GM18520 (cell line): ENCODE data around the gene SLX9.

Experiments
- ATAC-seq: cut with Tn5 transposase; IDR thresholded peaks from one replicate; pipeline ENCODE4 v1.9.1; 2021; ENCODE audit not compliant: unreplicated experiment

Gene SLX9

DNA sequence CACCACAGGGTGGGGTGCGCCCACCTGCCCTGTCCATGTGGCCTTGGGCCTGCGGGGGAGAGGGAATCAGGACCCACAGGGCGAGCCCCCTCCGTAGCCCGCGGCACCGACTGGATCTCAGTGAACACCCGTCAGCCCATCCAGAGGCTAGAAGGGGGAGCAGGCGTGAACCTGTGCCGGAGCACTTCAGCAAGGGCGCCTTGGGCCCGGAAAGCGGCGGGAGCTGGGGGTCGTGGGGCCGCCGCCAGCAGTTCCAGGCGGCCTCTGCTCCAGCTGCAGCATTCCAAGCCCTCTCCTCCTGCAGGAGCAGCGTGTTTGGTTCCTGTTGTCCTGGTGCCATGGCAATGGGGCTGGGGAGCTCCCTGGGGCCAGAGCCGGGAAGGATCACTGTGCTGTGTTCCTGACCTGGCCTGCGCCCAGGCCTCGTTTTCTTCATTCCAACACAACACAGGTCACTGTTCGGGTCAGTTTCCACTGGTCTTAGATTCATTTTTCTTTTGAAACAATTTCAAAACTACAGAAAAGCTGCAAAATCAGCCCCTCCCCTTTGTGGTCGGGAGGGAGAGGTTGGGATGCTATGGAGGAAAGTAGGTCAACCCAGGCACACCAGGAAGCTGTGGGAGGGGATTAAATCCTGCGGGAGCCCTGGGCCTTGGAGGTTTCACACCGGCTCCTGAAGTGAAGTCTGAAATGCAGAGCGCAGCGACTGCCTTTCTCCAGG lies 18.8 kb downstream of the SLX9 start:
- ATAC-seq, result no peak

DNA sequence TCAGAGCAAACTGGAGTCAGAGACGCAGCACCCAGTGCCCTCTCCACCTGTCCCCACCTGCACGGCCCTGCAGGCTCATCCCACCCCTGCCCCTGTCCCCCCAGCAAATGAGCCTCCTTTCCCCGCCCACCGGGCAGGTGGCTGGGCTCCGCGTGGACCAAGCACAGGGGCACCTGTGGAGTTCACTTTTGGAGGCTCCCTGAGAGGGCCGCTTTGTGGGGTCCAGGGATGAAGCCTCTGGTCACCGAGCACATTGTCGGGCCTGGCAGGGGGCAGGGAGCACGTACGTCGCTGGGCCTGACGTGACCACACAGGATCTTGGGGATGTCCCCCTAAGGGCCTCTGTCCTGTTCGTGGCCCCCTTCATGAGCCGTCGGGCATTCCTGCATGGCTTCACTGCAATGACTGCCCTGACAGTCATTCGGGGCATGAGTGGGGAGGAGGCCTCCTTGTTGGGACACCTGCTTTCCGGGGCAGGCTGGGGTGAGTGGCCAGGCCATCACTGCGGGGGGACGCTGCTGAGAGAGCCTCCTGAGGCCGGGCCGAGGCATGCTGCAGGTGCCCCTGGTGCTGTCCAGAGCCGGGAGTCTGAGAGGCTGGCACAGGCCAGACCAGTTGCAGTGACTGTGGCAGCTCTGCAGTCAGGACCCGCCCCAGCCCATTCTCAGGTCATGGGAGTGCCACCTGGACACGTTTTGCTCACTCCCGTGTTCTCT lies 19.7 kb downstream of the SLX9 start:
- ATAC-seq, result no peak

- ATAC-seq, result no peak
These were observed 20.6 kb downstream of the SLX9 start for GRCh38 chr21:44960141-44961092.

- no peak for ATAC-seq
These were observed 22.7 kb downstream of the SLX9 start for GRCh38 chr21:44962403-44962966.

DNA sequence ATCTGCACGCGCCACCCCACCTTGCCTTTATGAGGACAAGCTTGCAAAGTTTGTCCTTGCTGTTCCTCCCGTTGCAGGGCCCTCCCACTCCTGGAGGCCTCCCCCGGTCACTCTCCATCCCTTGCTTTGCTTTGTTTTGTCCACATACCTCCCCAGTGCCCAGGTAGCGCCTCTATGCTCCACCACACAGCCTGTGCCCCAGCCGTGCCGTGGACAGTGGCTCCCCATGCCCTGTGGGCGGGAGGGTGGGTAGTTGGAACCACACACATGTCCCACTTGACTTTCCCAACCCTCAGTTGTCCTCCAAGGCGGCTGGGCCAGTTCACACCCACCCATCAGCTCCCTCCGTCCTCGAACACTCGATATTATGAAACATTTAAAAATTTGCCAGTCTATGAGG lies 24.6 kb downstream of the SLX9 start:
- no peak for ATAC-seq

GRCh38 chr21:44965251-44966022 lies 25.6 kb downstream of the SLX9 start:
- ATAC-seq, result no peak

DNA sequence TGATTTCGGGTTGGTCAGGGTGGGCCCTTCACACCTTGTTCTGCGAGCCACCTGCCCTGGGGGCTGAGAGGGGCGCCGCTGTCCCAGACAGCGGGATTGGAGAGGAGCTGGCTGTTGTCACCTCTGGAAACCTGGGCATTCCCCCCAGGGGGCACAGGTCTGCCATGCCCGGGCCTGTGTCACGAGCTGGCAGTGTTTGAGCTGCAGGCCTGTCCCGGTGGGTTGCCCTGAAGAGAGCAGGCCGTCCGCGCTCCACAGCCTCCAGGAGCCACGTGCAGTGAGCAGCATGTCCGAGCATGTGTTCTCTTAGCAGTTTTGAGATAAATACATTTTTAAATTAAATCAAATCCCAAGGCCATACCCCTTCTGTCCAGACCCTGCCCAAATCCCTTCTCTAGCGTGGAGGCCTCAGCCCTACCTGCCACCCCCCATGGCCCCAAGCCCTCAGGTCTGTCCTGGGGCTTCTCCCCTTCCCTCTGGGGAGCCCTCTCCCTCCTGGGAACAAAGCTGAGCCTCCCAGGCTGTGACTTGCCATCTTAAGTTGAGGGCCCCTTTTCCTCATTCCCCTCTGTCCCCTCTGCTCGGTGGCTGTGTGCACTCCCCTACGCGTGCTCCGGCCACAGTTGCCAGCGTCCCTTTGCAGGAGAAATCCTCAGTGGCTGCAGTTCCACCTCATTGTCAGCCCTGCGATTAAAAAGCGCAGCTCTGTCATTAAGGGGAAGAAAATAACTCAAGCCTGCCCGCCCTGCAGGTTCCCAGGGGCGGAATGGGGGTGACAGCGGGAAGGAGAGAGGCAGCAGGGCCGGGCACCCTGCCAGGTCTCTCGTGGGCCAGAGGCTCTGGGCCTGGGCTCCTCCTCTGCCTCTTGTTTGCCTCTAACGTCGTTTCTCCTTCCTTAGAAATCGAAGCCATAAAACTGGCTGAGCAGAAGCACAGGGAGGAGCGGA lies 26.6 kb downstream of the SLX9 start:
- no peak for ATAC-seq

- ATAC-seq, result no peak
These were observed 27.5 kb downstream of the SLX9 start for GRCh38 chr21:44967082-44968047.

- ATAC-seq, result no peak
These were observed 29.3 kb downstream of the SLX9 start for GRCh38 chr21:44969066-44969670.

- no peak for ATAC-seq
These were observed 30.3 kb downstream of the SLX9 start for GRCh38 chr21:44969931-44970755.

DNA sequence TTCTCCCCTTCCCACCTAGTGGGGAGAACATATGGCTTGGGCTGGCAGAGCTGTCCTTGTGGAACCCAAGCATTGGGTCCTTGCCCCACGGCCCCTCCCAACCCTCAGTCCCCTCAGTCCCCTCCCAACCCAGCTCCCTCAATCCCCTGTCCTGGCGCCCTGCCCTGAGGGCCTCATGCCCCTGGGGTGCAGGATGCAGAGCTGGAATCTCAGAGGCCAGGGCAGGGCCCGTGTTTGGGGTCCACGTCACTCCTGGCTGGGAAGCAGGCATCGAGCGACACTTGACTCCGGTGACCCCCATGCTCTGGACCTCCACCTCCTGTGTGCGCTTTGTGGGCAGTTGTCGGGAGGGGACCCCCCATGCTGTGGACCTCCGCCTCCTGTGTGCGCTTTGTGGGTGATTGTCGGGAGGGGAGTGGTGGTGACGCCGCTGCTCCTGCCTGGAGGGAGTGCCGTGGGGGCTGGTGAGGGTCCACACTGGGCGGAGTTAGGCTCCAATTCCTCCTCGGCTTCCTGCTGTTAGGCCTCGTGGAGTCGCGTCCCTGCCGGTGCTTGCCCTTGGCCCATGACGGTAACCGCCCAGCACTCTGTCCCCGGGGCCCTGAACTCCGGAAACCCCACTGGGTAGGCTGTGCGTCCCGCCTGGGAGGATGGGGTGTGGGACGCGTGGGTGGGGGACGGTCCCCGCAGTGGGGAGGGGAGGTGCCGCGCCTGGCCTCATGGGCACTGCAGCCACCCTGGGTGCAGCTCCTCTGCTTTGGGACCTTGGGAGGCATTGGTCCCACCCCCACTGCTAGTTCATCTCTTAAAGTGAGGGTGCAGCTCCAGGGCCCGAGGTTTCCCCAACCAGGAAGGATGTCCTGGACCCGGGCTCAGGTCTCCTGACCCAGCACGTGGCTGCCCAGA lies 31.2 kb downstream of the SLX9 start:
- no peak for ATAC-seq

DNA sequence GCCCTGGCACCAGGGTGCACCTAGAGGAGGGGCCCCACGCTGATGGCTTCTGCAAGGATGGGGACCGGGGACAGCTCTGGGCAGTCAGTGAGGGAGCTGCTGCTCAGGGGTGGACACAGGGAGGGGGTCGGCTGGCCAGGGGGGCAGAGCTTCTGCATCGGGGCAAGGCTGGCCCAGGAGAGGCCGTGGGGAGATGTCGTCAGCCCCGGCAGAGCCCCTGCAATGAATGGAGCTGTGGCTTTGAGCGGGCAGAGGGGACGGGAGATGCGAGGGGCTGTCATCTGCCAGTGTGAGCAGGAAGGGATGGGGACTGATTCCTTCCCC lies 31.8 kb downstream of the SLX9 start:
- ATAC-seq, result no peak

DNA sequence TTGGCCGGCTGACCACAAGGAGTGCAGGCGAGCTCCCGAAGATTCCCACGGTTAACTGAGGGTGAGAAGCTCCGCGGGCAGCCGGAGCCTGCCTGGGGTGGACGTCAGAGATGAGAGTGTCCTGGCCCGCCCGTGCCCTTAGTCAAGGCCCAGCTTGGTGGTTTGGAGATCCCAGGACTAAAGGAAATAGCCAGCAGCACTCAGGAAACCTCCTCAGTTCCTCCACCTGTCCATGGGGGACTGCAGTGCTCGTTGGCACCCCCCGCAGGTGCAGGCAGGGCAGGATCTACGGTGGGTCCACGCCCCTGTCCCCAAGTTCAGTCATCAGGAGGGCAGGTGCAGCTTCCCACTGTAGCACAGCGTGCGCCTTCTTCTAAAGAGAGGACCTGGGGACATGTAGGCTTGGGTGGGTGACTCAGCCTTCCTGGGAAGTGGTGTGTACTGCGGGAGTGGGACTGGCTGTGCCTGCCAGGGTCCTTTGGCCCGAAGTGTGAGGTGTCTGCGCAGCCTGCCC lies 32.5 kb downstream of the SLX9 start:
- no peak for ATAC-seq

GRCh38 chr21:44972821-44973220 lies 33.0 kb downstream of the SLX9 start:
- ATAC-seq, result no peak

GRCh38 chr21:44973598-44973997 lies 33.8 kb downstream of the SLX9 start:
- no peak for ATAC-seq

- ATAC-seq, result no peak
These were observed 34.8 kb downstream of the SLX9 start for GRCh38 chr21:44974676-44975075.
